ENCODE data around the gene PUDP.

GRCh38 chrX:7084841-7085240, 63.1 kb downstream of the PUDP start:
- no peak for TF ChIP-seq RAD21 (IDR thresholded peaks at IDR 0.05)
- TF ChIP-seq GABPA (IDR thresholded peaks at IDR 0.05 in 1 of 2, conservative IDR thresholded peaks at IDR 0.05 in 1 of 2), result no peak

All from liver (tissue), 2 donors.